Stimulated activated CD8-positive, alpha-beta memory T cell treated with anti-CD3 and anti-CD28 coated beads, Interleukin-12 subunit alpha, Interleukin-12 subunit beta, amount 100 ng/mL, for 24 hours (primary cell): Measurements from ENCODE around the gene DGKB.
"Not testable (repeated sequence)": the region's sequence is repeated elsewhere in the genome, so short reads cannot be mapped to it uniquely, and the experiment has no call there.

Experiments used
- DNase-seq: peaks from one replicate; pipeline ENCODE4 v3.0.0-alpha.2; 2020; ENCODE audit errors: extremely low read depth

DGKB gene

DNA sequence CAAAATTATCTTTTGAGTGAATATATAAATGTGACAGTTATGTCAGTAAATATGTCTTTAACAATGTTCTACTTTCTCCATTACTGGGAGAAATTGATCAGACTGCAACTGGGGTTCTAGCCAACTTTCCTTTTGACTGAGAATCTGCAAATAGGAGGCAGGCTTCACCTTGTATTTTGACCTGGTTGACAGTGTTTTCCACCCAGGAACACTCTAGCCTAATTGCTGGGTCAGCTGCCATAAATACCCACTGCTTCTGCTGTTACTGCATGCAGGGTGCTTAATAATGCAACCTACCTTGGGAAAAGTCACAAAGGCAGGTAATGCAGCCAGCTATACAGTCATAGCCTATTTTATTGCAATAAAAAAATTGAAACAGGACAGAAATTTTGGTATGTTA lies 319.0 kb downstream of the DGKB start:
- no peak for DNase-seq

DNA sequence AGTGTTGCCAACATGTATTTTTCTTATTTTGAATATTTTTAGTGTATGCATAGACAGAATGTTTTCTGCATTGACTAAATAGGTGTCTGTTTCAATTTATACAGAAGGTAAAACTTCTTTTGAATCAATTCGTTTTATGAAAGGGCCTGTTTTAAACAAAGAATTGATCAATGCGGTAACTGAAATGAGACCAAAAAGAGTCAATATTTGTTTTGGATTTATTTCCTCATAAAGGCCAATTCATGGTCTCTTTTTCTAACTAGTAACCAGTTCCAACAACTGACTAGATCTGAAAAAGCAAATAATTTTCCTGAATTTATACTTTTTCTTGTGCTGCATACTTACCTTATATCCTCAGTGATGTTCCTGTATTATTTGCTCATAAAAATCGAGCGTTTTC lies 320.5 kb downstream of the DGKB start:
- DNase-seq, result no peak

DNA sequence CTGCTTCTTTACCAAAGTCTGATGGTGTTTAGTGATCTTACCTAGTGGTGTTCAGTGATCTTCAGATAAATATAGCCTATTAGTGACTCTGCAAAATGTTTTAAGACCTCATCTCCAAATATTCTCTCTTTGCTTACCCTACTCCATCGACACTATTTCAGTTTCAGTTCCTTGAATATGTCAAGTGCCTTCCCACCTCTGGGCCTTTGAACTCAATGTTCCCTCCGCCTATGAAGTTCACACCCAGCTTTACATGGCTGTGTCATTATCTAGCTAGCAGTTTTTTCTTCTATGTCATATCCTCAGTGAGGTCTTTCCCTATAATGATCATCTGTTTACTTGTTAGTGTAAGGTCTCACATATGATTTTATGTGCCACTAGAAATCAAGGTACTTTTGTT lies 322.6 kb downstream of the DGKB start:
- no peak for DNase-seq

DNA sequence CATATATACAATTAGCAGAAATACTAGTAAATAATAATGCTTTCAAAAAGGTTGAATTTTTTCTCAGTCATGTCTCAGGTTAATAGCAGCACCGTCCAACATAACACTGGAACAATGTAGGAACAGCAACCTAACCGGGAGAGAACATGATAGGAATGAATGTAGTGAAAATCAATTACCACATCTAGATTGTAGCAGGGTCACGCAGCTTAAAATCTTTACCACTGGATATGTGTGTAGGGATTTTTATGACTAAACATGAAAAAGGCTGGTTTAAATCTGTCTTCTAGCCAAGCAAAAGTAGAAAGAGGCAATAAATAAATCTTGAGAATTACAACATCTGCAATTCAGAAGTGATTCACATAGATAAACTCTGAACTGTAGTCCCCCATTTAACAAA lies 326.0 kb downstream of the DGKB start:
- DNase-seq, result no peak

DNA sequence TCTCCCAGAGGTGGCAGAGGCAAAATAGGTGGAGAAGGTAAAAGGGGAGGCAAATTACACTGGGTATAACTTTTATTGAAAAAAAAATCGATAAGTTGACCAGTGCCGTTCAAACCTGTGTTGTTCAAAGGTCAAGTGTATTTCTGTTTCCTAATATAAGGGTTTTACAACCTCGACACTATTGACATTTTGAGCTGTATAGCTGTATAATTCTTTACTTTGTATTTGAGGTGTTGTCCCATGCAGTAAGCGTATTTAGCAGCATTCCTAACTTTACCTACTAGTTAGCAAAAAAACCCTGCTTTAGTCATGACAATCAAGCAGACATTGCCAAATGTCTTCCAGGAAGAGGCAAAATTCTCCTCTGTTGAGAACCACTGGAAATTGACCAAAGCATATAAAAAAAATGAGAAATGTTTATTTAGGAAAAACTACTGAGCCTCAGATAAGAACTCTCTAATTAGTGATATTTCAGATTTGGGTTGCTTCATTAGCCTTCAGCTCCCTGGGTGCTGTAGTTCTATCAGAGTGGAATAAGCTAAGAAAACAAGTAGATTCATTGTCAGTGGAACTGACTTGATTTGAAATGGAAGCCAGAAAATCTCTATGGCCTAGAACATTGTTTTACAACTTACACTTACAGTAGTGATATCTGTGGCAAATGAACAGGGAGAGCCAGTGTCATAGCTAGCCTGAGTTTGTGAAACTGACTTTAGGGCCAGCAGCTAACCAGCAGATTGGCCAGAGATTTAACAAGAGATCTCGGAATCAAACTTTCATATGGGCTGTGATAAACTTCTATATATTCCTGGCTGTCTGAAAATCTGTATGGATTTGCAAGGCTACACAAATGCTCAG lies 331.6 kb downstream of the DGKB start:
- no peak for DNase-seq

DNA sequence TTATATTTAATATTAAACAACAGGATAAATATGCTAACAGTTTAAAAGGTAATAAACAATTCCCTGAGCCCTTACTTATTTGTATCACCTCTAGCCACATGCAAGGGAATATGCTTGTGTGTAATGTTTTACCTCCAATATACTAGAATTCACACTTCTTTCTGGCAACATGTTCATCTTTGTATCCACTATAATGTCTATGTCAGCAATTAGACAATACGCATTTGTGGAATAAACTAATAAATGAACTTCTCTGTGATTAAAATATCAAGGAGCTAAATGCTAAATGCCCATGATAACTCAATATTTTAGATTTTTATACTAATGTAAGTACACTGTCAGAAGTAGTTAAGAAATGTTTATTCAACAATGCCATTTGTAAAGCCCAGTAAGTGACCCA lies 350.5 kb downstream of the DGKB start:
- DNase-seq, result no peak

DNA sequence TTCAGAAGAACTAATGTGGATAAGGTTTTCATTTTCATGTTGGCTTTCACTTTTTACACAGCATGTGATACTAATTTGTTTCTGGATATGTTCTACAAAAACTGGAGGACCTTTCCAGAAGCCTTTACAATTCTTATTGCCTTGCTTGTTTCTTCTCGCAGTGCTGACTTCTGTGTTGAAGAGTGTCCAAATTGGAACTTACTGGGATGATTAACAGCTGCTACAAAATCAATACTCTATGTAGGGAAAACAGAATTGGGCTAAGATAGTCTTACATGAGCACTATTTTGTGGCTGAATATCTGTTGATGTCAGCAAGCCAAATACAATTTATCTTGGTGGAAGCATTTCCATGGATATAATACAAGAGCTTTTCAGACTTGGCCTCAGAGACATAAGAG lies 351.2 kb downstream of the DGKB start:
- no peak for DNase-seq

DNA sequence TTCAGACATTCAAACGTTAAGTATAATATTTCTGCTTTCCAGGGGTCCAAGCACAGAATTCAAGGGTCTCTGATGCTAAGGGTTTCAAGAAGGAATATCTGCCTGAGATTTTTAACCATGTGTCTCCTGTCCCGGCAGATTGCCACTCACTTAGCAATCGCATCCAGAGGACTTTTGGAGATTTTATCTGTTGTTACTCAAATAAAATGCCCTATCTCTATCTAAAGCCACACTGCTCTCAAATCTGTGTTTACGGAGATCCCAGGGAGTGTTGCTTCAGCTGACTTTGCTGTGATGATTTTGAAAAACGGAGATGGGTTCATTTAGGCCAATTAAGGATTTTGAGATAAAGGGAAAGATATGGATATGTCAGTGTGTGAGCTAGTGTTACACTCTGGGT lies 359.9 kb downstream of the DGKB start:
- DNase-seq, result no peak

DNA sequence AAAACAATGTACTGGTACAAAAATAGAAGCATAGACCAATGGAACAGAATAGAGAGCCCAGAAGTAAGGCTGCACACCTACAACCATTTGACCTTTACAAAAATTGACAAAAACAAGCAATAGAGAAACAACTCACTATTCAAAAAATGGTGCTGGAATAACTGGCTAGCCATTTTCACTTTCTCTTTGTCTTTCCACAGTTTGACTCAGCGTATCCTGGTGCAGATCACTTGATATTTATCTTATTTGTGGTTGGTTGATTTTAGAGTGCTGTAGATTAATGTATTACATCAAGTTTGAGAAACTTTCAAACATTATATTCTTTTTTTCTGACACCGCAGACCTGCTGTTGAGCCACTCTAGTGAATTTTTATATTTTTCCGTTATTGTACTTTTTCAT lies 381.4 kb downstream of the DGKB start:
- no peak for DNase-seq

DNA sequence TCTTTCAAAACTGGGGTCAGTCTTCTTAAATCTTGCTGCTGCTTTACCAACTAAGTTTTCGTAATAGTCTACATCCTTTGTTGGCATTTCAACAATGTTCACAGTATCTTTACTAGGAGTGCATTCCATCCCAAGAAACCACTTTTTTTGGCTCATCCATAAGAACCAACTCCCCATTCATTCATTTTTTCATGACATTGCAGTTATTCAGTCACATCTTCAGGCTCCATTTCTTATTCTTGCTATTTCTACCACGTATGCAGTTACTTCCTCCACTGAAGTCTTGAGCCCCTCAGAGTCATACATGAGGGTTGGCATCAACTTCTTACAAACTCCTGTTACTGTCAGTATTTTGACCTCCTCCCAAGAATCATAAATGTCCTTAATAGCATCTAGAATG lies 392.3 kb downstream of the DGKB start:
- DNase-seq, result no peak

DNA sequence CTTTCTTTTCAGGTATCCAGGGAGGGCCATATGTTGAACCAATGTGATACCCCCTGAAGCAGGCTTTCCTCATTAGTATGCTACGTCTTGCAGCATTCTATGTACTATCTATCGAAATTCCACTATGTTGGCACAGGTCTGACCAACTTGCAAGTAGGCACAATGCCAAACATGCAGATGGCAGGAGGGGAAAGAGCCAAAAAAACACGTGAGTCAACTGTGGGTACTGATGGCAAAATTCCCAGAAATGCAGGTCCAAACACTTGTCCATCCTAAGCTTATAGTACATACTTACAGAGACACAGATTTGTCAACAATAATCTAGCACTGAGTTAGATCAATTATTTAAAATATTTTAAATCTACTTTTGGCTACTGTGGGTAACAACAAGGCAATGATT lies 394.9 kb downstream of the DGKB start:
- no peak for DNase-seq

DNA sequence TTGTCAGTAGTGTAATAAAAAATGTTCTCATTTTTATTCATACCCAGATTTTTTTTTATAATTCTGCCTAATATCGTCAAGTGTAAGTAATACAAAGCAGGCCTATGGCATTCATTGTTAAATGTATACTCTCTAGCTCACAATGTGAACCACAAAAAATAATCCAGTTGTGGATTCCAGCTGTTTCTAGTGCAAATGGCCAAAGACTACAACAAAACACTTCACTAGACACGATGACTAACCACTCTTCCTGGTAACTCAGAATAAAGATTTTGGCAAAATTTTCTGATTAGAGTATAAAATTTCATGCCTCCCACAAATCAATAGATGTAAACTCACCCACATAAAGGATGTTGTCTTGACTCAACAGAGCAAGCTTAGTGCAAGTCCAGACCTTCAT lies 396.6 kb downstream of the DGKB start:
- DNase-seq, result no peak

DNA sequence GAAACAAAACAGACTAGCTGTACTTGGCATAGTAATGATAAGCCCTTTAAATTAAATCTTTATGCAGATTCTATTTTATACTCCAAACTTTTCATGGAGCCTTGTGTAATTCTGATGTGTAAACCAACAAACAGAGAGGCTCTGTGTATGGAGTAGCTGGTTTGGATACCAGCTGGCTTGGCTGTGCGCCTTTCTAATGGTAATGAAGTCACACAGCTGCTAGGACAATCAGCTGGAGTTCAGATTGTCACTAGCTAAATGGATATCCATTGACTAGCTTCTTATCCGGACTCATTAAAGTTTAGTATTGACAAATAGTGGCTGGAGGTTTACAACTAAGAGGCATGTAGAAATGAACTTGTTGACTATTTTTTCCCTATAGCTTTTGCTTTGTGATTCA lies 398.4 kb downstream of the DGKB start:
- DNase-seq, result no peak

DNA sequence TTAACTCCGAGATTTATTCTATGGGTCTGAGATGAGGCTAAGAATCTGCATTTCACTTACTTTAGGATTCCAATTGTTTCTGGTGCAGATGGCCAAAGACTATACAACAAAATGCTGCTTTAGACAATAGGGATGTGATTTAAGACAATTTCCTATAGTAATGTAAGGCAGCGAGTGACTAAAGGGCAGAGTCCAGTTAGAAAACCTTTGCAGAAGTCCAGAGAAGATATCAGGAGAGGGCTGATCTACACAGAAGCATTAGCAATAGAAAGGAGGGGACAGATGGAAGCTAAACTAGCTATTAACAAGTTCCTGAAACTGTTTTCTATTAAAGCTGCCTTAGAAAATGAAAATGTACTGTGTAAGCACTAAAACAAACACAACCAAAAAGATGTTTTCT lies 398.9 kb downstream of the DGKB start:
- DNase-seq, result no peak

DNA sequence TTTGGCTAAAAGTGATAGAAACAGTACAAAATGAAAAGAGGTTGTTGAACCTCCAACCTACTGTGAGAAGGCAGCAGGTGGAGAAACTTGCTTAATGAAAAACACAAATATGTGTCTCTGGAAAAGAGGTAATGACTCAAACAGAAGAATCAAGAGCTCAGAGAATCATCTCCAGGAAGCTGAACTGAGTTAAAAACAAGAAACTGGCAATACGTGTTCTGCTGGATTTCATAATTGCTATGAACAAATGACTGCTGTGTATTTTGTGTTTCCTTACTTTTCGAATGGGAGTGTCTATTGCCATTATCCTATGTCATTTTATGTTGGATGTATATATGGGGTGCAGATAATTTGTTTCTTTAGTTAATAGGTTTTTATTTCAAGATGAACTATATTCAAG lies 401.1 kb downstream of the DGKB start:
- DNase-seq, result no peak

DNA sequence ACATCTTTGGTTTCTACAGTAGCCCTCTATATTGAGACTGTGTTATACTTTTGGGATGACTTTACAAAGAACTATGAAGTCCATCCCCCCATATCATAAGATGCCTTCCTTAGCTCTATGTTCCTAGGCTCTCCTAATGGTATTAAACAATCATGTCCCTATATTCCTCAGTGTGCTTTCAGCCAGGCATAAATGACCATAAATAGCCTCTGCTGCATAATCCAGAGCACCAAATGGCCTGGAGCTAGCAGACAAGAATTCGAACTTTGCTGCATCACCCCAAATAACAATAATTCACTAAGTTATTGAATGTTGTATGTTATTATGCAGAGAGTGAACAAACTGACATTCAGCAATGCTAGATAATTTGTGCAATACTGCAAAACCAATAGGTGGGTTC lies 405.2 kb downstream of the DGKB start:
- DNase-seq, result no peak

DNA sequence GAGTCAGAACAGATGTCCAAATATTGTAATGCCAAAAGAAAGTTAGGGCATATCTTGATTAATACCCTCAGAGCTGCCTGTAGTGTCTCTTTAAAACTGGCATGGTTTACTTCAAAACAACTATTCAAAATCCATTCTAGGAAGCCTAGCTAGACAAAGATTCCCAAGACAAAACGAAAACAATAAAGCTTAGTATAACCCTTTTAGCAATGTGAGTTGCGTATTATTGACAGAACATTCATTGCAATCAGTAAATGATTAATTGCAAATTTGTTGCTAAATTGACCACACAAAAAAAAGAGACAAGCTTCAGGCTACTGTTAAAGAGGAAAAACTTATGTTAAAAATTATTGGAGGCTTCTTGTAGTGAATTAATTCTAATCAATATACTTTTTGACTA lies 406.9 kb downstream of the DGKB start:
- no peak for DNase-seq

DNA sequence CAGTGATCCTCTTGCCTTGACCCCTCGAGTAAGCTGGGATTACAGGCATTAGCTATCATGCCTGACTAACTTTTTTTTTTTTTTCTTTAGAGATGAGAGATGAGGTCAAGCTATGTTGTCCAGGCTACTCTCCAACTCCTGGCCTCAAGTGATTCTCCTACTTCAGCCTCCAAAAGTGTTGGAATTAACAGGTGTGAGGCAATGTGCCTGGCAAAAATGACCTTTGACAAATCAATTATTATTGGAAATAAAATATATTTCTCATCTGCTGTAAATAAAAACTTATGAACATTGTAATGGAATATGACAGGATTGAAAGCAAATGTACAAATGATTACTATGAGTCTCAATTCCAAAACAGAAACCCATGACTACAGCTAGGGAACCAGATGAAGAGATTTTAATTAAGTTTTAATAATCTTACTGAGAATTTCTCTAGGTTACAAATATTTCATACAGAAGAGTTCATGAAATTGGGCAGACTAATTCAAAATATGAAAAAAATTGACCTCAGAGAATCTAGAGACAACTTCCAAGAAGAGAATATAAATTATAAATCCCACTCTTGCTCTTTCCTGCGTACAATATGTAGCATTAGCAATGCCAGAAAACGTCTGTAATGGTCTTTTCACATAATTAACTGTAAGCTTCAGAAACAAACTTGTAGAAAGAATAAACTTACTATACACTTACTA lies 414.7 kb downstream of the DGKB start:
- DNase-seq, result no peak

DNA sequence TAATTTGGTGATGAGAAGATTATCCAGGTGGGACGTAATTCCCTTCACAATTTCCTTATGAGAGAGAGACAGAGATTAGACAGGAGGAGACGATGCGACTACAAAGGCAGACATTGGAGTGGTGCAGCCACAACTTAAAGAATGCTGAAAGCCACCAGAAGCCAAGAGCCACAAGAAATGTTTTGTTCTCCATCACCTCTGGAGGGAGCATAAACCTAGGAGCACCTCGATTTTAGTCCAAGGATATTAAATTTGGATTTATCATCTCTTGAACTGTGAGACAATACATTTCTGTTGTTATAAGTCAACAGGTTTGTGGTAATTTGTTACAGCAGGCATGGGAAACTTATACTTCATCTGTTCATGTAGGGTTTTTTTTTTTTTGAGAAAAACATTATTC lies 418.9 kb downstream of the DGKB start:
- no peak for DNase-seq

DNA sequence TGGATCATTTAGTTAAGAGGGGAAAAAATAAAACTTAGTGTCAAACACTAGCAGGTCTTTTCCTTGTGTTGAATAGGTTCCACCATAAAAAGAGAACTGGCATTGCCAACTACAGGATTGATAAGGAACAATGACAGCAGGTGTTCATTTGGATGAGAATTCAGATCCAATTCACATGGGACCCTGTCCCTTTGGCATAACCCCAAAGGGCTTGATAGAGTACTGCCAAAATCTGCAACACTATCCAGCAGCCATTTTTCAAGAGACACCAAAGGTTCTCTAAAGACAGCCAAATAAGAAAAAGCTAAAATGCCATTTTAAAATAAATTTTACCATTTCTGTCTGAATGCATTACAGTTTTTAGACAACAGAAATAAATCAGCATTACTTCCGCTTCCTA lies 422.3 kb downstream of the DGKB start:
- no peak for DNase-seq

DNA sequence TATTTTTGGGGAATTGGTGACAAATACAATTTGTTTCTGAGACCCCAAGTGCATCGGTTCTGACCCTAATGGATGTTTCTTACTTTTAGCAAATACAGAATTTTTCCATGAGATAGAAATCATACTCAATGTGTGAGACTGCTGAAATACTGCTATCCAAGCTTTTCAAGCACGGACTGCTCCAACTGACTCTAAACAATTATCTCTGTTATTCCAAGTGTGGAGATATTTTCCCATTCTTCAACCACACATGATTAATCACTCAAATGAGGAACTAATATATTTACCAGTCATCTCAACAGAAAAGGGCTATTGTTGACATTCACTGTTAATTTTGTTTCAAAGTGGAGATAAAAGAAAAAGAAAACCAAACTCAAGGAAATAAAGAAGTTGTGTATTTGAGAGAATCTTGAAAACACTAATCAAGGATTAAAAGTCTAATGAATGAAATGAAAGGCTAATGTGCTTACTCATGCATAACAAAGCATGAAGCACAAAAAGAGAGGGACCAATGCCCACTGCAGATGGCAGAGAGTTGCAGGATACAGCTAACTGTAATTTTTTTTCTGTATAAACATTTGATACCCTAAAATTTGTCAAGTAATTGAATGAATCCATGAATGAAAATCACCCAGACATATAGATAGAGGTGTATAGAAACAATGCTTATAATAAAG lies 423.6 kb downstream of the DGKB start:
- no peak for DNase-seq

DNA sequence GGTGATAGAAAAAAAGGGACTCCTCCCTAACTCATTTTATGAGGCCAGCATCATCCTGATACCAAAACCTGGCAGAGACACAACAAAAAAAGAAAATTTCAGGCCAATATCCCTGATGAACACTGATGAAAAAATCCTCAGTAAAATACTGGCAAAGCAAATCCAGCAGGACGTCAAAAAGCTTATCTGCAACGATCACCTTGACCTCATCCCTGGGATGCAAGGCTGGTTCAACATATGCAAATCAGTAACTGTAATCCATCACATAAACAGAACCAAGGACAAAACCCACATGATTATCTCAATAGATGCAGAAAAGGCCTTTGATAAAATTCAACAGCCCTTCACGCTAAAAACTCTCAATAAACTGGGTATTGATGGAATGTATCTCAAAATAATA lies 440.8 kb downstream of the DGKB start:
- not testable (repeated sequence) for DNase-seq

DNA sequence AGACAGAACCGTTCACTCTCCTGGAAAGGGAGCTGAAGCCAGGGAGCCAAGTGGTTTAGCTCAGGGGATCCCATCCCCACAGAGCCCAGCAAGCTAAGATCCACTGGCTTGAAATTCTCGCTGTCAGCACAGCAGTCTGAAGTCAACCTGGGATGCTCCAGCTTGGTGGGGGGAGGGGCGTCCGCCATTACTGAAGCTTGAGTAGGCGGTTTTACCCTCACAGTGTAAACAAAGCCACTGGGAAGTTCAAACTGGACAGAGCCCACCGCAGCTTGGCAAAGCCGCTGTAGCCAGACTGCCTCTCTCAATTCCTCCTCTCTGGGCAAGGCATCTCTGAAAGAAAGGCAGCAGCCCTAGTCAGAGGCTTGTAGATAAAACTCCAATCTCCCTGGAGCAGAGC lies 443.7 kb downstream of the DGKB start:
- not testable (repeated sequence) for DNase-seq
